ENCODE results near the gene ACSL6. TPM values are rescaled to one million over a fixed set of nuclear protein-coding genes. Genes with fewer than 3 reads are reported as not detected.

Gene ACSL6
- total RNA-seq, 1 experiment from 2014 or later, result 4.8 TPM

GRCh38 chr5:131981516-131981915 lies 29.9 kb downstream of the ACSL6 start (continued):
- TF ChIP-seq KAT7 (CRISPR knock-in tag; IDR thresholded peaks at IDR 0.05; ENCODE audit: borderline replicate concordance), result no peak
- TF ChIP-seq CREM (CRISPR knock-in tag; IDR thresholded peaks at IDR 0.05), result no peak
- TF ChIP-seq GABPB1 (CRISPR knock-in tag; IDR thresholded peaks at IDR 0.05), result no peak
- TF ChIP-seq ZNF232 (CRISPR knock-in tag; IDR thresholded peaks at IDR 0.05), result no peak
- no peak for TF ChIP-seq SP1 (CRISPR knock-in tag; conservative IDR thresholded peaks at IDR 0.05)
- no peak for TF ChIP-seq GRHL2 (CRISPR knock-in tag; IDR thresholded peaks at IDR 0.05; ENCODE audit: insufficient replicate concordance, severe bottlenecking)
- no peak for TF ChIP-seq ZNF281 (CRISPR knock-in tag; IDR thresholded peaks at IDR 0.05)
- TF ChIP-seq NFYB (CRISPR knock-in tag; conservative IDR thresholded peaks at IDR 0.05; ENCODE audit: low read depth), result no peak
- TF ChIP-seq MXD4 (CRISPR knock-in tag; IDR thresholded peaks at IDR 0.05; ENCODE audit: borderline replicate concordance), result no peak

- Mint-ChIP-seq H3K27me3 (ENCODE audit: low read depth) (no peaks in the 10 kb centered on the region; the same call in 1 of the 2 replicates), H3K4me3 (no peak overlapping the region), H3K4me1 (peaks cover 2% of the 10 kb centered on the region), H3K36me3 (no peaks in the 10 kb centered on the region), H3K27ac (no peak overlapping the region), H3K9me3 (no peaks in the 10 kb centered on the region)
- ATAC-seq (no peak), DNase-seq (ENCODE audit: low spot score) (no peak)
- ChIA-PET CTCF (no interaction called here), POLR2A (no interaction called here)
- no peak for TF ChIP-seq OVOL2 (CRISPR knock-in tag; IDR thresholded peaks at IDR 0.05; ENCODE audit: borderline replicate concordance)
- no peak for TF ChIP-seq PRRX2 (CRISPR knock-in tag; IDR thresholded peaks at IDR 0.05)
- no peak for TF ChIP-seq ZNF317 (CRISPR knock-in tag; IDR thresholded peaks at IDR 0.05; ENCODE audit: borderline replicate concordance, low read depth)
- TF ChIP-seq CDX4 (CRISPR knock-in tag; IDR thresholded peaks at IDR 0.05; ENCODE audit: borderline replicate concordance), result no peak
- no peak for TF ChIP-seq CREM (CRISPR knock-in tag; IDR thresholded peaks at IDR 0.05)
- TF ChIP-seq ZBTB43 (CRISPR knock-in tag; IDR thresholded peaks at IDR 0.05), result no peak
- no peak for TF ChIP-seq JAZF1 (CRISPR knock-in tag; IDR thresholded peaks at IDR 0.05)
- TF ChIP-seq FOXK1 (CRISPR knock-in tag; IDR thresholded peaks at IDR 0.05), result no peak
- no peak for TF ChIP-seq NFYB (CRISPR knock-in tag; conservative IDR thresholded peaks at IDR 0.05; ENCODE audit: low read depth)
- no peak for TF ChIP-seq AFF4 (CRISPR knock-in tag; IDR thresholded peaks at IDR 0.05; ENCODE audit: borderline replicate concordance)
- TF ChIP-seq ZNF425 (CRISPR knock-in tag; conservative IDR thresholded peaks at IDR 0.05), result no peak
- no peak for TF ChIP-seq E2F4 (CRISPR knock-in tag; IDR thresholded peaks at IDR 0.05; ENCODE audit: borderline replicate concordance, low read depth)
- no peak for TF ChIP-seq CBFB (CRISPR knock-in tag; IDR thresholded peaks at IDR 0.05; ENCODE audit: low read depth)
- TF ChIP-seq CTCF (IDR thresholded peaks at IDR 0.05), result no peak
These were observed 30.8 kb downstream of the ACSL6 start for GRCh38 chr5:131980696-131981095.
